Stimulated activated naive B cell treated with anti-CD40 and anti-IgM and Interleukin-4, amounts not matched to agents 10 μg/mL and 1 μg/mL and 100 μg/mL, for 72 hours (primary cell): ENCODE data around the gene NLK.
"Not testable (repeated sequence)": the region's sequence is repeated elsewhere in the genome, so short reads cannot be mapped to it uniquely, and the experiment has no call there.

Experiments
- ATAC-seq, 2 donors: fragments of 150-1000 bp; cut with Tn5 transposase; replicated peaks; 2 replicates each; pipeline ENCODE4 v1.10.0; 2021; ENCODE audit warnings: moderate library complexity in 1 of 2
- DNase-seq: peaks from one replicate; pipeline ENCODE4 v3.0.0; 2021
- H3K27ac Mint-ChIP-seq: one replicate; pipeline ENCODE4 v1.8.0; 2022; ENCODE audit warnings: mild to moderate bottlenecking, mixed read lengths
- H3K27me3 Mint-ChIP-seq, 2 donors: one replicate each; pipeline ENCODE4 v1.8.0; 2022; ENCODE audit warnings: mixed read lengths in 2 of 2
- H3K36me3 Mint-ChIP-seq, 2 donors: one replicate each; pipeline ENCODE4 v1.8.0; 2022; ENCODE audit warnings: mixed read lengths in 2 of 2, mild to moderate bottlenecking in 1 of 2
- H3K4me1 Mint-ChIP-seq, 2 donors: one replicate each; pipeline ENCODE4 v1.8.0; 2022; ENCODE audit warnings: mixed read lengths in 2 of 2, mild to moderate bottlenecking in 1 of 2
- H3K4me3 Mint-ChIP-seq, 2 donors: one replicate each; pipeline ENCODE4 v1.8.0; 2022; ENCODE audit warnings: mild to moderate bottlenecking in 2 of 2, mixed read lengths in 2 of 2, moderate library complexity in 1 of 2
- H3K9me3 Mint-ChIP-seq, 2 donors: one replicate each; pipeline ENCODE4 v1.8.0; 2022; ENCODE audit warnings: mixed read lengths in 2 of 2, mild to moderate bottlenecking in 1 of 2

NLK gene

DNA sequence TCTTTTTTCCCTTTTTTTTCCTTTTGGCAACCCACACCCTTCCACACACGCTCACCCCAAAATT, at the start of gene NLK:
TSS of gene NLK (plus strand) at position 21 of the 64 bp plus-strand sequence. CDS start 197 bp downstream, outside the sequence.
- Mint-ChIP-seq H3K27me3 (peaks cover 0 to 4% of the 10 kb centered on the region in 2 donors), H3K4me1 (peaks cover 35 to 61% of the 10 kb centered on the region in 2 donors), H3K4me3 (peak within 1 kb of the TSS; percentile 90 to 96), H3K36me3 (peaks cover 17 to 39% of the 10 kb centered on the region in 2 donors), H3K27ac (peak within 1 kb of the TSS; percentile 91), H3K9me3 (peaks cover 4% of the 10 kb centered on the region in 2 donors)
- ATAC-seq (no peak), DNase-seq (no peak)

DNA sequence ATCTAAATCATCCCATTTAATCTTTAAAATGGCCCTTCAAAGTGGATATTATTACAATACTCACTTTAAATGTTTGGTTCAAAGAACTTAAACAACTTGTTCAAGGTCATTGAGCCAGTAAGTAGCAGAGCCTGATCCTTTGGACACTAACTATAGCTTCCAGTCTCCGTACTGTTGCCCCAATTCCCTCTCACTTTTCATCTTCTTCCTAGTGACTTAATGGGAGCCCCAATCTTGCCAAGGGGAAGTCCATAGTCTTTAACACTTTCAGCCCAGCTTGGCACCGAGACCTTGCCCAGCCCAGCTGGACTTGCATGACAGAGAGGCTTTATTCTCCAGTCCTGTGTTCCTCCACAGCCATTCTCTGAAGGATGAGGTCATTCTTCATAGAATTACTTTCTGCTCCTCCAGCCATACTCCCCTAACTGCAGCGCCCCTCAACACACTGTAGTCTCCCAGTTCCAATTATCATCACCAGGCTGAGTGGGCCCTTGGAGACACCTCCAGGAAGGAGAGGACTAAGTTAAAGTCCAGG, 49.2 kb upstream of the NLK start:
- Mint-ChIP-seq H3K27ac (no peak overlapping the region), H3K4me3 (no peak overlapping the region), H3K36me3 (no peaks in the 10 kb centered on the region), H3K4me1 (no peaks in the 10 kb centered on the region), H3K27me3 (peaks cover 18 to 20% of the 10 kb centered on the region in 2 donors), H3K9me3 (no peaks in the 10 kb centered on the region)
- ATAC-seq (no peak), DNase-seq (no peak)

DNA sequence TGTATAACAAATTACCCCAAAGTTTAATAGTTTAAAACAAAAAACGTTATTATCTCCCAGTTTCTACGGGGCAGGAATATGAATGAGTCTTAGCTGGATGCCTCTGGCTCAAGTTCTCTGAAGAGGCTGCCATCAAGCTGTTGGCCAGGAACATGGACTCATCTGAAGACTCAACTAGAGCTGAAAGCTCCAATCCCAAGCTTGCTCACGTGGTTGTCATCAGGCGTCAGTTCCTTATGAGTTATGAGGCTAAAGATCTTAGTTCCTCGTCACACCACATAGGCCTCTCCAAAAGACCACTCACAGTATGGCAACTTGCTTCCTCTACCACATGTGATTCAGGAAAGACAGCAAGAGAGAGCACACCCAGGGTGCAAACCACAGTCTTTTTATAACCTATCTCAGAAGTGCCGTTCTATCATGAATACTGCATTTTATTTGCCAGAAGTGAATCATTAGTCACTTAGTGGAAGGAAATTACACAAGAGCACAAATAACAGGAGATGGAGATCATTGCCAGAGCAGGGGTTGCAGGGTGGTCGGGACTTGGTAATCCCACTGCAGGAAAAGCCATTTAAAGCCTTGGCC, 48.7 kb upstream of the NLK start:
- H3K27ac Mint-ChIP-seq, result no peak overlapping the region
- no peak overlapping the region for H3K4me3 Mint-ChIP-seq
- no peaks in the 10 kb centered on the region for H3K36me3 Mint-ChIP-seq
- H3K4me1 Mint-ChIP-seq, result no peaks in the 10 kb centered on the region
- H3K9me3 Mint-ChIP-seq, result no peaks in the 10 kb centered on the region
- peaks cover 20 to 25% of the 10 kb centered on the region in 2 donors for H3K27me3 Mint-ChIP-seq
- DNase-seq (no peak), ATAC-seq (no peak)

DNA sequence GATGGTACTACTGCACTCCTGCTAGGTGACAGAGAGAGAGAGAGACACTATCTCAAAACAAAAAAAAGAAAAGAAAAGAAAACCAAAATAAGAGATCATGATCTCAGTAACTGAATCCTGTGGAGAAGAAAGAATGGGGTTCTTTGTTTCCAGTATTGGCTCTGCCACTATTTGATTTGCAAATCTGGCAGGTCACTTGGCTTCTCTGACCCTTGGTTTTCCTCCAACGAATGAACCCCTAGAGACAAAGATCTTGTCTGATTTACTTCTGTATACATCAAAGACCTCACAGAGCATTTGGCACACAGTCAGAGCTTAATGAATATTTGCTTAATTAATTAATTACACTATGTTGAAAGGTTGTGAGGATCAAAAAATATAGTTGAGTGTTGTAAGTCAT, 47.9 kb upstream of the NLK start:
- Mint-ChIP-seq H3K27me3 (peaks cover 21 to 27% of the 10 kb centered on the region in 2 donors), H3K4me3 (no peak overlapping the region), H3K36me3 (no peaks in the 10 kb centered on the region), H3K27ac (no peak overlapping the region), H3K9me3 (no peaks in the 10 kb centered on the region), H3K4me1 (no peaks in the 10 kb centered on the region)
- DNase-seq (no peak), ATAC-seq (no peak)

DNA sequence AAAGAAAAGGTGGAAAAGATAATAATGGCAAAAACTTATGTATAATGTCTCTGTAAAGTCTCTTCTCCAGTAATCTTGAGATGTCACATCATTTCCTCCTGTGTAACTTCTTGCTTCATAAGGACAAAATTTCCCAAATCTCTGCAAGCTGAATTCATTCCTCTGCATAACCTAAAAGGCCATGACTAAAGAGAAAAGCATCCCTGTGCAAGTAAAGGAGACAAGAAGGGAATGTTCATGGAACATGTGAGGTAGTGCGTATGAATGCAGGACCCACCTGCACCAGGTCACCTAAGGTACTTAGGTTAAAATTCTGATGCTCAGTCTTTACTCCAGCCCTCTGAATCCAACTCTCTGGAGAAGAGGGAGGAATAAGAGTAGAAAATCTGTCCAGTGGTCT, 46.9 kb upstream of the NLK start:
- Mint-ChIP-seq H3K4me3 (no peak overlapping the region), H3K36me3 (no peaks in the 10 kb centered on the region), H3K27ac (no peak overlapping the region), H3K27me3 (peaks cover 24 to 31% of the 10 kb centered on the region in 2 donors), H3K4me1 (no peaks in the 10 kb centered on the region), H3K9me3 (no peaks in the 10 kb centered on the region)
- no peak for DNase-seq
- ATAC-seq, result no peak

DNA sequence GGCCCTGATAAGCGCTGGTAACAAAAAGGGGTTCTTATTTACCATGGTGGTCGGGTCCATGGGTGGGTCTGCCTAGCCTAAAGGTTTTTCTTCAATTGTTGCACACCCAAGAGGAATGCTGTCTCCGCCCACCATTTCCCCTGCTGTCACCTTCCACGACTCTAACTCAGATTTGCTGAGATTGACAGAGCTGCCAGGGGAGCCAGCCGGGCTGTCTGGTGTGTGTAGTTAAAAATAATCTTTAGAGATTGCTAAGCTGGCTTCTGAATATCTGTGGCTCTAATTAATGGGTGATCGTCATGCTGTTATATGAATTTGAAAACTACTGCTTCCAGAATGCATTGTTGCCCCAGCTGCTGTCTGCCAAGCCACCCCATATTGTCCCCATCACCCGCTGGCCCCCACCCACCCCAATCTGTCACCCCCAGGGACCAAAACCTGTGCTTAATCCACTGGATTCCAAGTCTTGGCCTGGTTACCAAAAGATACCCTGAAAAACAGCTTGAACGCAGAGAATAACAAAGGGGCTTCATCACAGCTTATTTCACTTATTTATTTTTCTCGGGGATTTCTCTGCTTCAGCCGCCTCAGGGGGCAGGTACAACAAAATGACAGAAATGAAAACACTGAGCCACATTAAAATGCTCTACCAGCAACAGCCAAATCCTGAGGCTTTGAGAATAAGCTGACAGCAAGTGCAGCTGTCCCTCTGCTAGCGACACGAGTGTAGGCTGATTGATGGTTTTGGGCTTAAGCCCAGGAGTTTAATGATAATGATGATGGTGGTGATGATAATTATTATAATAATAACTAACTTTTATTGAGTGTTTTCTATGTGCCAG, 46.1 kb upstream of the NLK start:
- ATAC-seq (no peak), DNase-seq (no peak)
- Mint-ChIP-seq H3K36me3 (no peaks in the 10 kb centered on the region), H3K27ac (no peak overlapping the region), H3K9me3 (no peaks in the 10 kb centered on the region), H3K27me3 (peaks cover 18 to 29% of the 10 kb centered on the region in 2 donors), H3K4me3 (no peak overlapping the region), H3K4me1 (no peaks in the 10 kb centered on the region)

DNA sequence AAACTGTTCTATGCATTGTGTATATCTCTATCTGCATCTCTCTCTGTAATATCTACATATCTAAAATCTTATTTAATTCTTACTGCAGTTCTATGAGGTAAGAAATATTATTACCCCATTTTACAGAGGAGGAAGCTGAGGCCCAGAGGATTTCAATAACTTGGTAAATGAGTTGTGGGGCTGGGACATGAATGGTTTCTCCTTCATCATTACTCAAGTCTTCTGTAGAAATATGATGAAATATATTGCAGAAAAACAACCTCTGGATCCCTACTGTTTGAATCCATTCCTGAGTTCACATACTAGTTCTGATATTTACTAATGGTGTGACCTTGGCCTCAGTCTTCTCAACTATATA, 45.5 kb upstream of the NLK start:
- Mint-ChIP-seq H3K4me3 (no peak overlapping the region), H3K4me1 (no peaks in the 10 kb centered on the region), H3K9me3 (no peaks in the 10 kb centered on the region)

DNA sequence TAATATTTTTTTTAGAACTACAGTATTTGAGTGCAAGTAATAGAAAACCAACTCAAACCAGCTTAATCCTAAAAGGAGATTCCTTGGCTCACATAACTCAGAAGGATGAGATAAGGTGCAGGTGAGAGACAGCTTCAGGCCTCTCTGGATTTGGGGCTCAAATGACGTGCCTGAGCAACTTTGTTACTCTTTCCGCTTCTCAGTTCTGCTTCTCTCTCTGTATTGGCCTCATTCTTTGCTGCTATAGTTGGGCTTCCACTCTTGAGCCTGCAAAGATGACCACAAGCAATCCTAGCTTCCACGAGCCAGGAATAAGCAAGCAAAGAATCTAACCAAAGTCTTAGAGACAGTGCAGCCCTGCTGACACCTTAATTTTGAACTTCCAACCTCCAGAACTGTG, 45.0 kb upstream of the NLK start:
- Mint-ChIP-seq H3K27me3 (peaks cover 18 to 28% of the 10 kb centered on the region in 2 donors), H3K36me3 (no peaks in the 10 kb centered on the region), H3K4me1 (no peaks in the 10 kb centered on the region), H3K9me3 (no peaks in the 10 kb centered on the region), H3K27ac (no peak overlapping the region), H3K4me3 (no peak overlapping the region)
- DNase-seq (no peak), ATAC-seq (no peak)

More for the DNA sequence above, 45.5 kb upstream of the NLK start:
- DNase-seq (no peak), ATAC-seq (no peak)
- H3K27me3 Mint-ChIP-seq, result peaks cover 18 to 28% of the 10 kb centered on the region in 2 donors
- no peak overlapping the region for H3K27ac Mint-ChIP-seq
- no peaks in the 10 kb centered on the region for H3K36me3 Mint-ChIP-seq

DNA sequence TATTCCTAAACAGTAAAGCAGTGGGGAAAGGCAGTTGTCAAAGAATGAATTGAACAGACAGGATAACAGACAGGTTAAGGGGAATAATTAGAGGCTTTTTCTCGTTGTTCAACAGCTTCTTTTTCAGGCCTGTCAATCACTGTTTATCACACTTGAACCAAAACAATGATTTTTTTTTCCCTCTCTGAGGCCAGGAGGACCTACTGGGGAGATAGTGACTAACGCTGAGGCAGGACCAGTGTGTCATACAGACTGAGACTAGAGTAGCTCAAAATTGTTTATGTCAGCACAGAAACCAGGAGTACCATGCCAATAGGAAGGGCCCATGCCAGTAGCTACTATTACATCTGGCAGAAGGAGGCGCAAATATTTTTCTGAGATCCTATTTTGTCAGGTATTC, 41.3 kb upstream of the NLK start:
- Mint-ChIP-seq H3K36me3 (no peaks in the 10 kb centered on the region), H3K4me3 (no peak overlapping the region), H3K9me3 (no peaks in the 10 kb centered on the region), H3K4me1 (no peaks in the 10 kb centered on the region), H3K27me3 (peaks cover 8 to 23% of the 10 kb centered on the region in 2 donors), H3K27ac (no peak overlapping the region)
- ATAC-seq (no peak), DNase-seq (no peak)

DNA sequence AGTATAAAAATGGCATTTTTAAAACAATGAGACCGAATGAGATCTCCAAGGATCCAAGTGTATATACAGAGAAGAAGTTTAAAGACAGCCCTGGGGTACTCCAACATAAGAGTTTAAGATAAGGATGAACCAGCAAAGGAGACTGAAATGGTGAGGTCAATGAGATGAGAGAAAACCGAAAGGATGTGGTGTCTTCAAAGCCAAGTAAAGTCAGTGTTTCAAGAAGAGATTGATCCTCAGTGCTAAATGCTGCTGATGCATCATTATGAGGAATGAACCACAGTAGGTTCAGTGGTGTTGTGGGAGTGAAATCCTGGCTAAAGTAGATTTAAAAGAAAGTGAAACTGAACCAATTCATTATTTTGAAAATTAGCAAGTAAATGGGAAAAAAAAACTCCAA, 38.1 kb upstream of the NLK start:
- ATAC-seq (no peak), DNase-seq (no peak)
- Mint-ChIP-seq H3K27ac (no peak overlapping the region), H3K9me3 (no peaks in the 10 kb centered on the region), H3K4me3 (no peak overlapping the region), H3K27me3 (peaks cover 10 to 28% of the 10 kb centered on the region in 2 donors), H3K36me3 (no peaks in the 10 kb centered on the region), H3K4me1 (no peaks in the 10 kb centered on the region)

DNA sequence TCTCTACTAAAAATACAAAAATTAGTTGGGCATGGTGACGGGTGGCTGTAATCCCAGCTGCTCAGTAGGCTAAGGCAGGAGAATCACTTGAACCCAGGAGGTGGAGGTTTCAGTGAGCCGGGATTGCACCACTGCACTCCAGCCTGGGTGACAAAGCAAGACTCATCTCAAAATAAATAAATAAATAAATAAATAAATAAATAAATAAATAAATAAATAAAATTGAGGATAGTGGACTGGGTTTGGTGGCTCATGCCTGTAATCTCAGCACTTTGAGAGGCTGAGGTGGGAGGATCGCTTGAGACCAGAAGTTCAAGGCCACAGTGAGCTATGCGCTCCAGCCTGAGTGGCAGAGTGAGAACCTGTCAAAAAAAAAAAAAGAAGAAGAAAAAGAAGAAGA, 34.6 kb upstream of the NLK start:
- H3K9me3 Mint-ChIP-seq, H3K4me1 Mint-ChIP-seq, H3K36me3 Mint-ChIP-seq, ATAC-seq, DNase-seq, H3K4me3 Mint-ChIP-seq, H3K27ac Mint-ChIP-seq: not testable (repeated sequence)
- peaks cover 9 to 24% of the 10 kb centered on the region in 2 donors for H3K27me3 Mint-ChIP-seq

DNA sequence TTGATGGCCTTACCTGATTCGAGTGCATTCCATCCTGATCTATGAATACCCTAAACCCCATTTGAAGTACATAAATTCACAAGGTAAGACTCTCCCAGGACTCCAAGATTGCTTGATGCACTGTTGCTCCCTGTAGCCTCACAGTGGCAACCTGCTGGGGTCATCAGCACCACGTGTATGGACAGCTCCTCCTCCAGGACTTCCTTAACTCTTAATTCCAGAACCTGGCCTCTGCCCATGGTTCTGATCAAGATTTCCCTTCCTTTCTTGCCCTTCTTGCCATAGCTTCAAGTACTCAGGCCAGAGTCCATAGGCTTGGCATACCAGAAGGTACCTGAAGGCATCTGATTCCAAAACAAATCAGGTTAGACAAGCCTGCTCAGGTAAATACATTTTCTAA, 34.0 kb upstream of the NLK start:
- no peaks in the 10 kb centered on the region for H3K36me3 Mint-ChIP-seq
- H3K9me3 Mint-ChIP-seq, result no peaks in the 10 kb centered on the region
- no peaks in the 10 kb centered on the region for H3K4me1 Mint-ChIP-seq
- H3K27me3 Mint-ChIP-seq, result peaks cover 9 to 24% of the 10 kb centered on the region in 2 donors
- ATAC-seq (no peak), DNase-seq (no peak)
- no peak overlapping the region for H3K27ac Mint-ChIP-seq
- no peak overlapping the region for H3K4me3 Mint-ChIP-seq

DNA sequence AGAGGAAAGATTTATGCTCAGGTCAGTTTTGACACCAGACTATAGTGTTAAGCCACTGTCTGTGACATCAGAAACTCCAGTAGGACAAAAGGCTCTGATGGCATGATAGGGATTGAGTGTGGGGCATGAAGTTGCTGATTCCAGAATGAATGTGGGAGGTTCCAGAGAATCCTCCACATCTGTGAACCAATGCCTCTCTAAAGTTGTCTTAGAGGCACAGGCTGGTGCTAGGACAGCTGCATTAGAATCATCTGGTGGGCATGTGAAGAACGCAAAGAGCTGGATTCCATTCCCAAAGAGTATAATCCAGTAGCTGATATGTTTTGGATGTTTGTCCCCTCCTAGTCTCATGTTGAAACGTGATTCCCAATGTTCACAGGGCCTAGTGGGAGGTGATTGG, 32.1 kb upstream of the NLK start:
- H3K27ac Mint-ChIP-seq, result no peak overlapping the region
- no peak for ATAC-seq
- H3K27me3 Mint-ChIP-seq, result peaks cover 14 to 19% of the 10 kb centered on the region in 2 donors
- no peak for DNase-seq
- no peak overlapping the region for H3K4me3 Mint-ChIP-seq
- H3K4me1 Mint-ChIP-seq, result no peaks in the 10 kb centered on the region
- no peaks in the 10 kb centered on the region for H3K36me3 Mint-ChIP-seq
- H3K9me3 Mint-ChIP-seq, result no peaks in the 10 kb centered on the region

DNA sequence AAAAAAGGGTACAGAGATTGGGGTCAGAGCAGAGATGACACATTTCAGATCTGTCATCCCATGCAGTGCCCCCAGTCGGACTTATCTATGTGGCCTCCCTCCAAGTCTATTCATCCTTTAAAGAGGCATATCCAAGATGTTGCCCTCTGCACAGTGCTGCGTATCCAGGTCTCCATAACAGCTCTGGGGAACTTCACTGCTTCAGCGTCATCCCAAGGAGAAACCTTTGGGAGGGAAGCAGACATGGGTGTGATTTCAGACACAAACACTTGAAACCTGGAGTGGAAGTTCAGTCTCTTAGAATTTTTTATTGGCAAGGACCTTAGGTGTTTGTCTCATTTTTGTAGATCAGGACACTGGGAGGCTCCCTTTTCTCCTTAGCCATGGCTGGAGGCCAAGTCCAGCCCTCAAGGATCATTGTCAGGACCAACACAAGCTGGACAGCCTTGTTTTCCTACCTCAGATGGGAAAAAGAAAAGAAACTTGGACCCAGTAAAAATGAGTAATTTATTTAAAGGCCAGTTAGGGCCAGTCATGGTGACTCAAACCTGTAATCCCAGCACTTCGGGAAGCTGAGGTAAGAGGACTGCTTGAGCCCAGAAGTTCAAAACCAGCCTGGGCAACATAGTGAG, 23.9 kb upstream of the NLK start:
- Mint-ChIP-seq H3K27ac (no peak overlapping the region), H3K4me3 (no peak overlapping the region), H3K9me3 (no peaks in the 10 kb centered on the region), H3K36me3 (peaks cover 0 to 2% of the 10 kb centered on the region in 2 donors), H3K4me1 (peaks cover 2 to 6% of the 10 kb centered on the region in 2 donors), H3K27me3 (peaks cover 16 to 24% of the 10 kb centered on the region in 2 donors)
- ATAC-seq (no peak), DNase-seq (no peak)

DNA sequence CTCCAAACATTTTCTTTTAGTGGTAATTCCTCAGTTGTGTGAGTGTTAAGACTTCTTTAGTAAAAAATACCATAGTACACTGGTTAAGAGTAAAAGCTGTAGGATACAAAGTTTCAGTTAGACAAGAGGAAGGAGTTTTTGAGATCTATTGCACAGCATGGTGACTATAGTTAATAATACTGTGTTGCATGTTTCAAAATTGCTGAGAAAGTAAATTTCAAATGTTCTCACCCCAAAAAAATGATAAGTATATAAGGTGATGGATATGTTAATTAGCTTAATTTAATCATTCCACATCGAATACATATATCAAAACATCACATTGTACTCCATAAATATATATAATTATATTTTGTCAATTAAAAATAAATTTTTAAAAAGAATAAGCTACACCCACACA, 22.0 kb upstream of the NLK start:
- DNase-seq (no peak), ATAC-seq (no peak)
- Mint-ChIP-seq H3K4me1 (peaks cover 2 to 6% of the 10 kb centered on the region in 2 donors), H3K4me3 (no peak overlapping the region), H3K36me3 (peaks cover 0 to 2% of the 10 kb centered on the region in 2 donors), H3K27ac (no peak overlapping the region), H3K9me3 (no peaks in the 10 kb centered on the region), H3K27me3 (peaks cover 14 to 18% of the 10 kb centered on the region in 2 donors)
